ENCODE measurements around the gene EPB41L2. TPM values are rescaled to one million over a fixed set of nuclear protein-coding genes. Genes with fewer than 3 reads are reported as not detected.
A peak's percentile ranks its signal among the peaks of the same experiment; 100 is the strongest.

EPB41L2 gene
- total and polyA plus RNA-seq, 2 donors (not counting 1 experiment from before 2014, with no cell fraction given) = 113 to 264 TPM

GRCh38 chr6:130797061-130797460 lies 266.0 kb downstream of the EPB41L2 start:
- no peak for DNase-seq (ENCODE audit: low read depth in 2 of 2)
- Histone ChIP-seq H3K9me3 (ENCODE audit: control insufficient read depth, insufficient read depth, low read depth, low read length) (no peaks in the 10 kb centered on the region), H3K36me3 (ENCODE audit: control insufficient read depth, insufficient read depth, low read length) (no peaks in the 10 kb centered on the region), H4K20me1 (ENCODE audit: control insufficient read depth, extremely low read depth, insufficient read depth, low read length) (no peaks in the 10 kb centered on the region), H3K79me2 (ENCODE audit: control insufficient read depth, insufficient read depth, low read length) (no peaks in the 10 kb centered on the region), H3K4me2 (ENCODE audit: extremely low read depth, insufficient read depth, low read length) (no peak overlapping the region), H3K27ac (ENCODE audit: insufficient read depth, low read length) (no peak overlapping the region), H3K27me3 (ENCODE audit: control insufficient read depth, insufficient read depth, low read length) (no peaks in the 10 kb centered on the region), H3K4me3 (replicated peaks in 1 of 4; ENCODE audit: control extremely low read depth in 1 of 4, insufficient read depth in 1 of 4, low read depth in 3 of 4, low read length in 4 of 4) (no peak overlapping the region), H2AFZ (ENCODE audit: low read length) (no peak overlapping the region), H3K4me1 (ENCODE audit: control insufficient read depth, extremely low read depth, insufficient read depth, low read length) (no peaks in the 10 kb centered on the region), H3K9ac (ENCODE audit: insufficient read depth, low read length) (no peak overlapping the region)
- no peak for TF ChIP-seq CTCF (conservative IDR thresholded peaks at IDR 0.05 in 1 of 2, IDR thresholded peaks at IDR 0.05 in 1 of 2; ENCODE audit: low read depth in 1 of 2, low read length in 2 of 2)
- no peak for TF ChIP-seq EZH2 (IDR thresholded peaks at IDR 0.05; ENCODE audit: low read length, missing control alignments)

- Histone ChIP-seq H3K4me2 (ENCODE audit: extremely low read depth, insufficient read depth, low read length) (no peak overlapping the region), H3K27ac (ENCODE audit: insufficient read depth, low read length) (no peak overlapping the region)
Measured at GRCh38 chr6:130796313-130796905, 266.6 kb downstream of the EPB41L2 start.

GRCh38 chr6:130794738-130795137 lies 268.3 kb downstream of the EPB41L2 start:
- H3K27me3 ChIP-seq (ENCODE audit: control insufficient read depth, insufficient read depth, low read length) = no peaks in the 10 kb centered on the region
- H3K27ac ChIP-seq (ENCODE audit: insufficient read depth, low read length) = no peak overlapping the region
- H3K4me2 ChIP-seq (ENCODE audit: extremely low read depth, insufficient read depth, low read length) = no peak overlapping the region
- no peaks in the 10 kb centered on the region for H3K9me3 ChIP-seq (ENCODE audit: control insufficient read depth, insufficient read depth, low read depth, low read length)
- TF ChIP-seq CTCF (conservative IDR thresholded peaks at IDR 0.05 in 1 of 2, IDR thresholded peaks at IDR 0.05 in 1 of 2; ENCODE audit: low read depth in 1 of 2, low read length in 2 of 2) = no peak
- TF ChIP-seq EZH2 (IDR thresholded peaks at IDR 0.05; ENCODE audit: low read length, missing control alignments) = no peak
- no peak for DNase-seq (ENCODE audit: low read depth in 2 of 2)
- H2AFZ ChIP-seq (ENCODE audit: low read length) = no peak overlapping the region
- H3K79me2 ChIP-seq (ENCODE audit: control insufficient read depth, insufficient read depth, low read length) = no peaks in the 10 kb centered on the region
- H4K20me1 ChIP-seq (ENCODE audit: control insufficient read depth, extremely low read depth, insufficient read depth, low read length) = no peaks in the 10 kb centered on the region
- H3K4me3 ChIP-seq (replicated peaks in 1 of 4; ENCODE audit: control extremely low read depth in 1 of 4, insufficient read depth in 1 of 4, low read depth in 3 of 4, low read length in 4 of 4) = no peak overlapping the region
- no peaks in the 10 kb centered on the region for H3K4me1 ChIP-seq (ENCODE audit: control insufficient read depth, extremely low read depth, insufficient read depth, low read length)
- no peaks in the 10 kb centered on the region for H3K36me3 ChIP-seq (ENCODE audit: control insufficient read depth, insufficient read depth, low read length)
- no peak overlapping the region for H3K9ac ChIP-seq (ENCODE audit: insufficient read depth, low read length)

More at GRCh38 chr6:130796313-130796905, 266.6 kb downstream of the EPB41L2 start:
- no peaks in the 10 kb centered on the region for H3K9me3 ChIP-seq (ENCODE audit: control insufficient read depth, insufficient read depth, low read depth, low read length)
- no peaks in the 10 kb centered on the region for H3K79me2 ChIP-seq (ENCODE audit: control insufficient read depth, insufficient read depth, low read length)
- H2AFZ ChIP-seq (ENCODE audit: low read length) = no peak overlapping the region
- TF ChIP-seq CTCF (conservative IDR thresholded peaks at IDR 0.05 in 1 of 2, IDR thresholded peaks at IDR 0.05 in 1 of 2; ENCODE audit: low read depth in 1 of 2, low read length in 2 of 2) = no peak
- TF ChIP-seq EZH2 (IDR thresholded peaks at IDR 0.05; ENCODE audit: low read length, missing control alignments) = no peak
- H3K4me3 ChIP-seq (replicated peaks in 1 of 4; ENCODE audit: control extremely low read depth in 1 of 4, insufficient read depth in 1 of 4, low read depth in 3 of 4, low read length in 4 of 4) = no peak overlapping the region
- DNase-seq (ENCODE audit: low read depth in 2 of 2) = peak; percentile 73 to 90
- H4K20me1 ChIP-seq (ENCODE audit: control insufficient read depth, extremely low read depth, insufficient read depth, low read length) = no peaks in the 10 kb centered on the region
- H3K27me3 ChIP-seq (ENCODE audit: control insufficient read depth, insufficient read depth, low read length) = no peaks in the 10 kb centered on the region
- H3K36me3 ChIP-seq (ENCODE audit: control insufficient read depth, insufficient read depth, low read length) = no peaks in the 10 kb centered on the region
- no peak overlapping the region for H3K9ac ChIP-seq (ENCODE audit: insufficient read depth, low read length)
- H3K4me1 ChIP-seq (ENCODE audit: control insufficient read depth, extremely low read depth, insufficient read depth, low read length) = no peaks in the 10 kb centered on the region
